ENCODE measurements around the gene VPS54.

The VPS54 gene

GRCh38 chr2:63844616-63845015 is 174.6 kb downstream of the VPS54 start:
- no peak for DNase-seq

GRCh38 chr2:63843791-63844190 is 175.4 kb downstream of the VPS54 start:
- DNase-seq = no peak

DNA sequence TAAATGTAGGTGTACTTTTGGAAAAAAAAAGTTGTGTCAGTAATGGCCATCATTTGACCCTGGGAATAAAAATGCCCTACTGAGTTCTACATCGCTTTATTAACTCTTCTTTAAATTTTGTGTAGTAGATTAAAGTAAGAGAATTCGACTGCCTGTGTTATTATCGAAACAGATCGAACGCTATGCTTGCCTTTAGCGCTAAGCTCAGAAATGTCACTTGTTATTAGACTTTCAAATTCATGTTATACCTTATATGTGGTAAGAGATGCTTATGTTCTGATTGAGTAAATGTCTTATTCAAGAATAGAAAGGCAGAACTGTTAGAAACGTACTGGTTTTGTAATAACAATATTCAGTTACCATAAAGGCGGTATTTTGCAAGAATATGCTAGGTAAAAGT is 176.1 kb downstream of the VPS54 start:
- DNase-seq = no peak

DNA sequence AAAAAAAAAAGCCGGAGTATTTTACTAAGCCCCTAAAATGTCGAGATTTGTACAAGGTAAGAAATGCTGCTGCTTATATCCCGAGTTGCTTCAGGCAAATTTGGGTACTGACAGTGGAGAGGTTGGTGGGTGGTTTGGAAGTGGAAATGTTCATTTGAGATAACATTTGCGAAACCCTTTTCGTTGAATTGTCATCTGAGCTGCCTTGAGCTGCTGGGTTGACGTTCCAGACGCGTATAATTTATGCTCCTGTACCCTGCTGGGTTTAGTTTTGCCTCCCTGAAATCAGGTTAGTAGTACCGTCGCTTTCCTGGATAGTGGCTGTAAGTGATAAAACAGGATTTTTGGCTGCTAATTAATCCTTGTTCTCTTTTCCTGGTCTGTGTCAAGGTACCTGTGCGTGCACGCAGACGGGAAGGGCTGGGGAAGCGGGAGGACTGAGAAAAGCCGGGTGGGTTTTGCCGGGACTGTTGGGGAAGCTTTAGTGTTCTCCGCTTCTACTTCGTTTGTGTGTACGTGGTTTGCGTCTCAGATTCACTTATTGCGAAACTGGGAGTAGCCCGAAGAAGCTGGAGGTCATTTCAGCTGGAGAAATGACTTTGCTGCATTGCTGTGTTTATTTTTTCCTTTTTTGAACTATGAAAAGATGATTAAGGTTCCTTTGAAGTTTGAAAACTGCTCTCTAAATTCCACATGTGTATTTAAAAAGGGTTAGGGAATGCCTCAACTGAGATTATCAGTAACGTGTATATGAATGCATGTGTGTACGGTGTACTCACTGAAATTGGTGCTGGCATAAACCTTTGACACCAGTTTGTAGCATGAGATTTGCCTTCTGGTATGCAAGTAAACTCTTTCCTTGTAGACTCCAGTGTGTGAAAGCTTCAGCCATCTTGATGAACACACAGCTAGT is 176.8 kb downstream of the VPS54 start:
- peak in 12 of 58 donors; percentile 5 to 49 (median 22) for DNase-seq
